ENCODE measurements around the gene CDKL2.

Gene CDKL2

DNA sequence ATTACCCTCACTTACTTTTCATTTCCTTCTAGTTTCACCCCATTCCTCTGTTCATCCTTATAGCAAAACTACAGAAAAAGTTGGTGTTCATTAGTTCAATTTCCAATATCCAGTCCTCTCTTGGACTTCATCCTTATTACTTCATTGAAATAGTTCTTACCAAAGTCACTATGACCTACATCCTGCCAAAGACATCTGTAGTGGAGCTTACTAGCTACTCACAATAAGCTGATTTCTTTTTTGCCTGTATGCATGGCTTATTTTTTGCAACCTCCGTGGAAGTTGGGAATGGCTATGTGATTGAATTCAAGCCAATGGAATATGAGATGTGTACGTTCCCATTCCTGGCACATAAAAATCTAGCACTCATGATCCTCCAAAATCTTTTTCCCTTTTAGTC lies 4.6 kb upstream of the CDKL2 start:
- in situ Hi-C loops (cut with HindIII; ENCODE audit: low pct_ligation_motif_present, low sequenced_read_pairs): no loop called here
- TF ChIP-seq, protein P1, sequence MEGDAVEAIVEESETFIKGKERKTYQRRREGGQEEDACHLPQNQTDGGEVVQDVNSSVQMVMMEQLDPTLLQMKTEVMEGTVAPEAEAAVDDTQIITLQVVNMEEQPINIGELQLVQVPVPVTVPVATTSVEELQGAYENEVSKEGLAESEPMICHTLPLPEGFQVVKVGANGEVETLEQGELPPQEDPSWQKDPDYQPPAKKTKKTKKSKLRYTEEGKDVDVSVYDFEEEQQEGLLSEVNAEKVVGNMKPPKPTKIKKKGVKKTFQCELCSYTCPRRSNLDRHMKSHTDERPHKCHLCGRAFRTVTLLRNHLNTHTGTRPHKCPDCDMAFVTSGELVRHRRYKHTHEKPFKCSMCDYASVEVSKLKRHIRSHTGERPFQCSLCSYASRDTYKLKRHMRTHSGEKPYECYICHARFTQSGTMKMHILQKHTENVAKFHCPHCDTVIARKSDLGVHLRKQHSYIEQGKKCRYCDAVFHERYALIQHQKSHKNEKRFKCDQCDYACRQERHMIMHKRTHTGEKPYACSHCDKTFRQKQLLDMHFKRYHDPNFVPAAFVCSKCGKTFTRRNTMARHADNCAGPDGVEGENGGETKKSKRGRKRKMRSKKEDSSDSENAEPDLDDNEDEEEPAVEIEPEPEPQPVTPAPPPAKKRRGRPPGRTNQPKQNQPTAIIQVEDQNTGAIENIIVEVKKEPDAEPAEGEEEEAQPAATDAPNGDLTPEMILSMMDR (IDR thresholded peaks at IDR 0.05; ENCODE audit: low read depth, low read length, missing control alignments): no peak
- H3K27me3 ChIP-seq (replicated peaks): no peaks in the 10 kb centered on the region
- DNase-seq: no peak
- no peak overlapping the region for H3K27ac ChIP-seq
- peaks cover 3% of the 10 kb centered on the region for H3K36me3 ChIP-seq (replicated peaks)
- H3K4me3 ChIP-seq (ENCODE audit: low read depth, low read length): no peak overlapping the region

DNA sequence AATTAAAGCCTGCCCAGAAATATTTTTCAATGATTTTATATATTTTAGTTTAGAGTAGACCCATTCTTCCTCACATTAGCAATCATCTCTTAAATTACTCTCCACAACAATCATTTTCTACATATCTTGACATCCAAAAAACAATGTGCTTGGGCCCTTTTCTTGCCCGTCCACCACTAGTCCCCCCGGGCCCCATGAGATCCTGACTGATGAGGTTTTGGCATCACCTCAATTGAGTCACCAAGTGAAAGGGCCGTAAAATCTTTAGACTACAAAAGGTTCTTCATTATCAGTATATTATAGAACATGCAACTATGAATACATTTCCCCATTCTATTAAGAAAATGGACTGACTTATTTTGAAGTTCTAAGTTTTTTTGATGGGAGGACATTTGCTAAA lies 4.0 kb upstream of the CDKL2 start:
- no peak overlapping the region for H3K27ac ChIP-seq
- no peaks in the 10 kb centered on the region for H3K36me3 ChIP-seq (replicated peaks)
- DNase-seq: no peak
- H3K4me3 ChIP-seq (ENCODE audit: low read depth, low read length): no peak overlapping the region
- TF ChIP-seq, protein P1 (IDR thresholded peaks at IDR 0.05; ENCODE audit: low read depth, low read length, missing control alignments): no peak
- in situ Hi-C loops (cut with HindIII; ENCODE audit: low pct_ligation_motif_present, low sequenced_read_pairs): no loop called here
- no peaks in the 10 kb centered on the region for H3K27me3 ChIP-seq (replicated peaks)

DNA sequence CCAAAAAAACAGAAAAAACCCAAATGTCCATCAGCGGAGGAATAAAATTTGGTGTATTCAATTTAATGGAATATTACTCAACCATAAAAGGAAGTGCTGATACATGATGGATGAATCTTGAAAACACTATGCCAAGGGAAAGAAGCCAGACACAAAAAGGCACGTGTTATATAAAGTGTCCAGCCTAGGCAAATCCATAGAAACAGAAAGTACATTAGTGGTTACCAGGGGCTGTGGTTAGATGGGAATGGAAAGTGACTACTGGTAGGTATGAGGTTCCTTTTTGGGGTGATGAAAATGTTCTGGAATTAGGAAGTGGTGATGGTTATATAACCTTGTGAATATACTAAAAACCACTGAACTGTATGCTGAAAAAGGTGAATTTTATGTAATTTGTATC lies 3.5 kb upstream of the CDKL2 start:
- Histone ChIP-seq H3K27ac (no peak overlapping the region), H3K27me3 (replicated peaks) (no peaks in the 10 kb centered on the region), H3K36me3 (replicated peaks) (no peaks in the 10 kb centered on the region), H3K4me3 (ENCODE audit: low read depth, low read length) (no peak overlapping the region)
- peak; percentile 9 for DNase-seq
- in situ Hi-C loops (cut with HindIII; ENCODE audit: low pct_ligation_motif_present, low sequenced_read_pairs): no loop called here
- TF ChIP-seq, protein P1 (IDR thresholded peaks at IDR 0.05; ENCODE audit: low read depth, low read length, missing control alignments): no peak

DNA sequence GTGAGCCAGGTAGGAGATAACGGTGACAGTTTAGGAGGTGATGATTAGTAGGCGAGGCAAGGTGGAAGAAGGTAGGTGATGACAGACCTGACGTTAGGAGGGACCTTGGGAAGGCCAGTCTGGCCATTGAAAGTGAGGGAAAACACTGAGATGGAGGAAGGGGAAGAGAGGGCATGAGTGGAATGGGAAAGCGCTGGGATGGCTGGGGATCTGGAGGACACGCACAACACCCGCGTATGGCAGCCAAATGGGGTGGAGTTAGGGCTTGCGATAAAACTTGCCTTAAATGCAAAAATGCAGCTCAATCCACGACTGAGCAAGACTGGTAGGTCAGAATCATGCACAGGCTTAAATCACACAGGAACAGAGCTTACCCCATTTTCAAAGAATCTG lies 605 bp upstream of the CDKL2 start:
- no peak for DNase-seq
- peak overlapping the region; percentile 86 for H3K4me3 ChIP-seq (ENCODE audit: low read depth, low read length)
- in situ Hi-C loops (cut with HindIII; ENCODE audit: low pct_ligation_motif_present, low sequenced_read_pairs): no loop called here
- H3K27me3 ChIP-seq (replicated peaks): no peaks in the 10 kb centered on the region
- no peak overlapping the region for H3K27ac ChIP-seq
- TF ChIP-seq, protein P1 (IDR thresholded peaks at IDR 0.05; ENCODE audit: low read depth, low read length, missing control alignments): no peak
- no peaks in the 10 kb centered on the region for H3K36me3 ChIP-seq (replicated peaks)

DNA sequence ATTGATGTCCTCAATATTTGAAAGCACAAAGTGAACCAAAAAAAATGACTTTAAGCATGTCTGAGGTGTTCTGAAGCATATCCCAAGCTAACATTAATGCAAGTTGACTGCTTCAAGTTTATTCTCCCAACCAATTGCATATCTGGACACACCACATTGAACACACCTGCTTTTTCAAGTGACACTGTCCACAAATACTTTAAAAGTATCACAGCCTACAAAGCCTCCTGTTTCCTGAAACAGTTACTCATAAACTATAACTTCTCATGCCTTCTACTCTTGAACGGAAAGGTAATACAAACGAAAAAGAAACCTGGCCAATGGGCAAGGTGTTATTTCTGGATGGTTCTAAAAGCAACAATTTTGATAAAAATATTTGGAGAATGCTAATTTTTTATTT lies 1.1 kb downstream of the CDKL2 start:
- Histone ChIP-seq H3K36me3 (replicated peaks) (no peaks in the 10 kb centered on the region), H3K27me3 (replicated peaks) (no peaks in the 10 kb centered on the region), H3K27ac (no peak overlapping the region), H3K4me3 (ENCODE audit: low read depth, low read length) (no peak overlapping the region)
- in situ Hi-C loops (cut with HindIII; ENCODE audit: low pct_ligation_motif_present, low sequenced_read_pairs): no loop called here
- TF ChIP-seq, protein P1 (IDR thresholded peaks at IDR 0.05; ENCODE audit: low read depth, low read length, missing control alignments): no peak
- DNase-seq: no peak

DNA sequence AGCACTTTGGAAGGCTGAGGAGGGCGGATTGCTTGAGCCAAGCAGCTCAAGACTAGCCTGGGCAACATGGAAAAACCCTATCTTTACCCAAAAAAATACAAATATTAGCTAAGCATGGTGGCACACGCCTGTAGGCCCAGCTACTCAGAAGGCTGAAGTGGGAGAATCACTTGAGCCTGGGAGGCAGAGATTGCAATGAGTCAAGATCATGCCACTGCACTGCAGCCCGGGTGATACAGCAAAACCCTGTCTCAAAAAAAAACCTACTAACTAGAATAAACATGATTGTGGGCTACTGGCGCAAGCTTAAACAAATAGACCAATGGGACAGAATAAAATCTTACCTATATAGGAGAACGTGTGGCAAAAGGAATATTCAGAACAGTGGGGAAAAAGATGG lies 7.3 kb downstream of the CDKL2 start:
- DNase-seq: peak; percentile 12
- in situ Hi-C loops (cut with HindIII; ENCODE audit: low pct_ligation_motif_present, low sequenced_read_pairs): no loop called here
- H3K36me3 ChIP-seq (replicated peaks): no peaks in the 10 kb centered on the region
- TF ChIP-seq, protein P1 (IDR thresholded peaks at IDR 0.05; ENCODE audit: low read depth, low read length, missing control alignments): no peak
- no peak overlapping the region for H3K27ac ChIP-seq
- no peaks in the 10 kb centered on the region for H3K27me3 ChIP-seq (replicated peaks)
- H3K4me3 ChIP-seq (ENCODE audit: low read depth, low read length): no peak overlapping the region
